ENCODE results near the gene SSR4. TPM values are rescaled to one million over a fixed set of nuclear protein-coding genes. Genes with fewer than 3 reads are reported as not detected.

The SSR4 gene
- total RNA-seq, 1 donor, result 156 TPM

DNA sequence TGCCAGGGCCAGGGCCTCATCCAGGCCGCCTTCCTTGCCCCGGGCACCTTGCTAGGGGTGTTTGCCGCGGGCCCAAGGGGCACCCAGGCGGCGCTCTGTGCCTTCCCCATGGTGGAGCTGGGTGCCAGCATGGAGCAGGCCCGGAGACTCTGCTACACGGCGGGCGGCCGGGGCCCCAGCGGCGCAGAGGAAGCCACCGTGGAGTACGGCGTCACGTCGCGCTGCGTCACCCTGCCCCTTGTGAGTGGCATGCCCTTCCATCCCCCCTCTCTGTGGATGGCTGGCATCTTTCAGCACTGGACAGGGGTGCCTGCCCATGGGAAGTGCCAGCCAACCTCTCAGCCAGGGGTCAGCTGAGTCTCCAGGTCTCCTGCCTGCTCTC, 26.8 kb upstream of the SSR4 start:
- peaks cover 9% of the 10 kb centered on the region for H4K20me1 ChIP-seq (ENCODE audit: insufficient read depth, low read length)
- peak; percentile 74 for DNase-seq (ENCODE audit: insufficient read length, low spot score, missing footprints)

DNA sequence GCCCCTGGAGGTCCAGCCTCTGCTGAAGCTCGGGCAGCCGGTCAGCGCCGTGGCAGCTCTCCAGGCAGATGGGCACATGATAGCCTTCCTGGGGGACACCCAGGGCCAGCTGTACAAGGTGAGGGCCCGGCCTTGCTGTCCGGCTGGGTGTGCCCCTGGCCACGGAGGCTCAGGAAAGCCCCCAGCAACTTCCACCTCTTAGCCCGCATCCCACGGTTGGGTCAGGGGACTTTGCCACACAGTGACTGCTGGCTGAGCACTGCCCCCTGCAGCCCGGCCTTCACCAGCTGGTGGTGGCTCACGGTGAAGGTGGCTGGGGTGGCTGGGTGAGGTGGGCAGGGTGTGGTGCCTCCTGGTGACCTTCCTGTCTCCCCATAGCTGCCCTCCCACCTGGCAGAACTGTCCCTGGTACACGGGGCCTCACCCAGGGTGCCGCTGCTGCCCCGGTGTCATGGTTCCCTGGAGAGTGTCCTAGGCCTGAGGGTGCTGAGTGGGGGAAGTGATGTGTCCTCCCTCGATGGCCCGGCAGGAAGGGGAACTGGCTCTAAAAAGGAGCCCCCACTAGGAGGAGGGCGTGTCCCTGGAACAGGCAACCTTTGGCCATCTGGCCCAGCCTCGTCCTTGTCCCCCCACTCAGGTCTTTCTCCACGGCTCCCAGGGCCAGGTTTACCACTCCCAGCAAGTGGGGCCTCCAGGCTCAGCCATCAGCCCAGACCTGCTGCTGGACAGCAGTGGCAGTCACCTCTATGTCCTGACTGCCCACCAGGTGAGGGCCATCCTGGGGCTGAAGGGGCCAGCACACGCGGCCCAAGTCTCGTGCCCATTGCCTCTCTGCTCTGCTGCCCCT, 25.9 kb upstream of the SSR4 start:
- peak; percentile 75 for DNase-seq (ENCODE audit: insufficient read length, low spot score, missing footprints)
- Histone ChIP-seq H3K4me1 (ENCODE audit: insufficient read depth, low read length) (peaks cover 5% of the 10 kb centered on the region), H3K79me2 (ENCODE audit: insufficient read depth, low read length) (peaks cover 6% of the 10 kb centered on the region), H3K9me3 (ENCODE audit: low read depth, low read length) (no peaks in the 10 kb centered on the region), H3K4me3 (ENCODE audit: insufficient read depth, low read length) (no peak overlapping the region), H3K27me3 (ENCODE audit: insufficient read depth, low read length) (no peaks in the 10 kb centered on the region), H3K36me3 (ENCODE audit: insufficient read depth, low read length) (no peaks in the 10 kb centered on the region), H3K27ac (ENCODE audit: low read depth, low read length) (no peak overlapping the region), H3K4me2 (ENCODE audit: insufficient read depth, low read length) (no peak overlapping the region), H2AFZ (ENCODE audit: low read length) (no peak overlapping the region), H4K20me1 (ENCODE audit: insufficient read depth, low read length) (peaks cover 9% of the 10 kb centered on the region)
- no peak for TF ChIP-seq CTCF (IDR thresholded peaks at IDR 0.05; ENCODE audit: extremely low read depth, low read depth, low read length)

More for the DNA sequence above, 26.8 kb upstream of the SSR4 start:
- H3K27me3 ChIP-seq (ENCODE audit: insufficient read depth, low read length), result no peaks in the 10 kb centered on the region
- TF ChIP-seq CTCF (IDR thresholded peaks at IDR 0.05; ENCODE audit: extremely low read depth, low read depth, low read length), result no peak
- H3K36me3 ChIP-seq (ENCODE audit: insufficient read depth, low read length), result no peaks in the 10 kb centered on the region
- no peak overlapping the region for H3K4me3 ChIP-seq (ENCODE audit: insufficient read depth, low read length)
- no peak overlapping the region for H3K4me2 ChIP-seq (ENCODE audit: insufficient read depth, low read length)
- no peak overlapping the region for H3K27ac ChIP-seq (ENCODE audit: low read depth, low read length)
- no peaks in the 10 kb centered on the region for H3K9me3 ChIP-seq (ENCODE audit: low read depth, low read length)
- peaks cover 6% of the 10 kb centered on the region for H3K79me2 ChIP-seq (ENCODE audit: insufficient read depth, low read length)
- H3K4me1 ChIP-seq (ENCODE audit: insufficient read depth, low read length), result peaks cover 5% of the 10 kb centered on the region
- no peak overlapping the region for H2AFZ ChIP-seq (ENCODE audit: low read length)

DNA sequence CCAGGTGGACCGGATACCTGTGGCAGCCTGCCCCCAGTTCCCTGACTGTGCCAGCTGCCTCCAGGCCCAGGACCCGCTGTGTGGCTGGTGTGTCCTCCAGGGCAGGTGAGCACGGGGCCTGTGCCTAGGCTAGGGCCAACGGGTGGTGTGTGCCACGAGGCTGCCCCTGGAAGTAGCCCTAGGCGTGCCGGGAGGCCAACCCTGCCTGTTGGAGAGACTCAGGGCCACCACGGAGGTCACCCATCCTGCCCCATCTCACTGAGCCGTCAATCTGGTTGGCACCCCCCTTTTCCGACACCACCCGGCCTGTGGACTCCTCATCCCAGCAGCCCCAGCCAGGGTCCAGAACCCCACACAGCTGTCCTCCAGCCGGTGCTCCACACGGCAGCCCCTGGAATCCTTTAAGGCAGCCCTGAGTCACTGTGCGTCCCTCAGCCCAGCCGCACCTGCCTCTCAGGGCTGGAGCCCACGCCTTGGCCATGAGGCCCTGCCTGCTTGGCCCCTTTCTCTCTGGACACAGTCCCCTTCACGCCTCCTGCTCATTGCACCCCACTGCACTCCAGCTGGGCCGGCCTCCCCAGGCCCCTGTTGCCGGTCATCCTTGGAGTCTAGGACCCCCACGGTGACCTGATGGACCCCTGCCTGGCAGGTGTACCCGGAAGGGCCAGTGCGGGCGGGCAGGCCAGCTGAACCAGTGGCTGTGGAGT, 25.2 kb upstream of the SSR4 start:
- H3K4me3 ChIP-seq (ENCODE audit: insufficient read depth, low read length), result no peak overlapping the region
- DNase-seq (ENCODE audit: insufficient read length, low spot score, missing footprints), result peak; percentile 84
- H3K4me1 ChIP-seq (ENCODE audit: insufficient read depth, low read length), result peaks cover 5% of the 10 kb centered on the region
- H3K79me2 ChIP-seq (ENCODE audit: insufficient read depth, low read length), result peaks cover 6% of the 10 kb centered on the region
- H3K27ac ChIP-seq (ENCODE audit: low read depth, low read length), result no peak overlapping the region
- H4K20me1 ChIP-seq (ENCODE audit: insufficient read depth, low read length), result peaks cover 5% of the 10 kb centered on the region
- no peaks in the 10 kb centered on the region for H3K36me3 ChIP-seq (ENCODE audit: insufficient read depth, low read length)
- H3K4me2 ChIP-seq (ENCODE audit: insufficient read depth, low read length), result no peak overlapping the region
- H3K9me3 ChIP-seq (ENCODE audit: low read depth, low read length), result no peaks in the 10 kb centered on the region
- H3K27me3 ChIP-seq (ENCODE audit: insufficient read depth, low read length), result no peaks in the 10 kb centered on the region
- TF ChIP-seq CTCF (IDR thresholded peaks at IDR 0.05; ENCODE audit: extremely low read depth, low read depth, low read length), result no peak
- H2AFZ ChIP-seq (ENCODE audit: low read length), result no peak overlapping the region

Measured in osteoblast (primary cell).